HepG2 (cell line): ENCODE measurements around the gene CNIH4. TPM values are rescaled to one million over a fixed set of nuclear protein-coding genes. Genes with fewer than 3 reads are reported as not detected.

ENCODE experiments used
- ELF1 ChIP-seq: sonication (generic); formaldehyde crosslinking; IDR thresholded peaks from 2 replicates; pipeline ENCODE4 v1.4.0; 2020; ENCODE audit warnings: missing genetic modification reagents
- ELF3 ChIP-seq: IDR thresholded peaks from 2 replicates; pipeline ENCODE4 v1.6.1; 2016; ENCODE audit warnings: missing genetic modification reagents, missing compliant biosample characterization
- FOXM1 ChIP-seq: sonication (generic); formaldehyde crosslinking; IDR thresholded peaks from 2 replicates; pipeline ENCODE4 v1.5.0; 2020; ENCODE audit warnings: missing genetic modification reagents
- HCFC1 ChIP-seq: fragments of 150-350 bp; IDR thresholded peaks from 2 replicates; pipeline ENCODE4 v1.6.1; 2014; ENCODE audit warnings: low read depth, low read length
- HHEX ChIP-seq: IDR thresholded peaks from 2 replicates; pipeline ENCODE4 v1.6.1; 2016; ENCODE audit warnings: control low read depth
- HOXA9 ChIP-seq: sonication (generic); formaldehyde crosslinking; IDR thresholded peaks from 2 replicates; pipeline ENCODE4 v1.8.1; 2022; ENCODE audit warnings: missing genetic modification reagents, mild to moderate bottlenecking, moderate library complexity, borderline replicate concordance
- ZNF563 ChIP-seq: sonication (generic); formaldehyde crosslinking; IDR thresholded peaks from 2 replicates; pipeline ENCODE4 v1.8.0; 2022; ENCODE audit warnings: mild to moderate bottlenecking, moderate library complexity, missing genetic modification reagents
- ZNF616 ChIP-seq: sonication (generic); formaldehyde crosslinking; IDR thresholded peaks from 2 replicates; pipeline ENCODE4 v1.5.0; 2020; ENCODE audit warnings: low read depth, mild to moderate bottlenecking, missing genetic modification reagents
- ZSCAN12 ChIP-seq: sonication (generic); formaldehyde crosslinking; IDR thresholded peaks from 2 replicates; pipeline ENCODE4 v1.9.0; 2021; ENCODE audit warnings: mild to moderate bottlenecking, missing genetic modification reagents
- polyA plus RNA-seq, 8 experiments: library from polyadenylated mRNA; depleted of rRNA in 3 of 8; stranded (reverse) in 7 of 8; unstranded in 1 of 8; fragments of >200 nt; fragmentation: Illumina TruSeq in 4 of 8; extraction: Trizol in 4 of 8; gene quantifications; 2 replicates each; pipeline versions ENCODE4 v1.2.1 to v1.2.3, GENCODE V29; 2011 to 2016; ENCODE audit warnings: low read depth in 4 of 8, missing spikeins in 1 of 8, mixed read lengths in 1 of 8; ENCODE audit not compliant: insufficient read depth in 1 of 8
- total RNA-seq, 5 experiments: library from RNA; depleted of rRNA; stranded (reverse); fragments of >200 nt; fragmentation: Illumina TruSeq; extraction: Trizol; gene quantifications; 2 replicates each; pipeline ENCODE4 v1.2.3, GENCODE V29; 2016; ENCODE audit warnings: low read depth in 1 of 5
- TF ChIP-seq, protein P1 (sequence below): sonication (generic); formaldehyde crosslinking; IDR thresholded peaks from one replicate; pipeline ENCODE4 v1.5.1; 2020; ENCODE audit warnings: mild to moderate bottlenecking, missing genetic modification reagents; ENCODE audit errors: not compliant biosample characterization
- TF ChIP-seq, protein P2 (sequence below), 2 experiments: fragments of 450-650 bp in 1 of 2; sonication (generic) in 1 of 2; formaldehyde crosslinking in 1 of 2; IDR thresholded peaks; 2 replicates each; pipeline versions ENCODE4 v1.6.1 to v1.8.0; 2016 to 2022; ENCODE audit warnings: antibody characterized with exemption in 1 of 2, mild to moderate bottlenecking in 1 of 2, missing genetic modification reagents in 1 of 2

Gene CNIH4
- total and polyA plus RNA-seq, 2 of the 13 experiments (the other 11 are each of a cell fraction or from before 2014, with no cell fraction given), result 51.8 to 52.9 TPM

- TF ChIP-seq HOXA9 (CRISPR knock-in tag), result no peak
- no peak for TF ChIP-seq ZSCAN12 (CRISPR knock-in tag)
- TF ChIP-seq HHEX (CRISPR knock-in tag), result no peak
- TF ChIP-seq ELF1 (CRISPR knock-in tag), result peak; percentile 65
- TF ChIP-seq ZNF616 (CRISPR knock-in tag), result no peak
- TF ChIP-seq, protein P1, sequence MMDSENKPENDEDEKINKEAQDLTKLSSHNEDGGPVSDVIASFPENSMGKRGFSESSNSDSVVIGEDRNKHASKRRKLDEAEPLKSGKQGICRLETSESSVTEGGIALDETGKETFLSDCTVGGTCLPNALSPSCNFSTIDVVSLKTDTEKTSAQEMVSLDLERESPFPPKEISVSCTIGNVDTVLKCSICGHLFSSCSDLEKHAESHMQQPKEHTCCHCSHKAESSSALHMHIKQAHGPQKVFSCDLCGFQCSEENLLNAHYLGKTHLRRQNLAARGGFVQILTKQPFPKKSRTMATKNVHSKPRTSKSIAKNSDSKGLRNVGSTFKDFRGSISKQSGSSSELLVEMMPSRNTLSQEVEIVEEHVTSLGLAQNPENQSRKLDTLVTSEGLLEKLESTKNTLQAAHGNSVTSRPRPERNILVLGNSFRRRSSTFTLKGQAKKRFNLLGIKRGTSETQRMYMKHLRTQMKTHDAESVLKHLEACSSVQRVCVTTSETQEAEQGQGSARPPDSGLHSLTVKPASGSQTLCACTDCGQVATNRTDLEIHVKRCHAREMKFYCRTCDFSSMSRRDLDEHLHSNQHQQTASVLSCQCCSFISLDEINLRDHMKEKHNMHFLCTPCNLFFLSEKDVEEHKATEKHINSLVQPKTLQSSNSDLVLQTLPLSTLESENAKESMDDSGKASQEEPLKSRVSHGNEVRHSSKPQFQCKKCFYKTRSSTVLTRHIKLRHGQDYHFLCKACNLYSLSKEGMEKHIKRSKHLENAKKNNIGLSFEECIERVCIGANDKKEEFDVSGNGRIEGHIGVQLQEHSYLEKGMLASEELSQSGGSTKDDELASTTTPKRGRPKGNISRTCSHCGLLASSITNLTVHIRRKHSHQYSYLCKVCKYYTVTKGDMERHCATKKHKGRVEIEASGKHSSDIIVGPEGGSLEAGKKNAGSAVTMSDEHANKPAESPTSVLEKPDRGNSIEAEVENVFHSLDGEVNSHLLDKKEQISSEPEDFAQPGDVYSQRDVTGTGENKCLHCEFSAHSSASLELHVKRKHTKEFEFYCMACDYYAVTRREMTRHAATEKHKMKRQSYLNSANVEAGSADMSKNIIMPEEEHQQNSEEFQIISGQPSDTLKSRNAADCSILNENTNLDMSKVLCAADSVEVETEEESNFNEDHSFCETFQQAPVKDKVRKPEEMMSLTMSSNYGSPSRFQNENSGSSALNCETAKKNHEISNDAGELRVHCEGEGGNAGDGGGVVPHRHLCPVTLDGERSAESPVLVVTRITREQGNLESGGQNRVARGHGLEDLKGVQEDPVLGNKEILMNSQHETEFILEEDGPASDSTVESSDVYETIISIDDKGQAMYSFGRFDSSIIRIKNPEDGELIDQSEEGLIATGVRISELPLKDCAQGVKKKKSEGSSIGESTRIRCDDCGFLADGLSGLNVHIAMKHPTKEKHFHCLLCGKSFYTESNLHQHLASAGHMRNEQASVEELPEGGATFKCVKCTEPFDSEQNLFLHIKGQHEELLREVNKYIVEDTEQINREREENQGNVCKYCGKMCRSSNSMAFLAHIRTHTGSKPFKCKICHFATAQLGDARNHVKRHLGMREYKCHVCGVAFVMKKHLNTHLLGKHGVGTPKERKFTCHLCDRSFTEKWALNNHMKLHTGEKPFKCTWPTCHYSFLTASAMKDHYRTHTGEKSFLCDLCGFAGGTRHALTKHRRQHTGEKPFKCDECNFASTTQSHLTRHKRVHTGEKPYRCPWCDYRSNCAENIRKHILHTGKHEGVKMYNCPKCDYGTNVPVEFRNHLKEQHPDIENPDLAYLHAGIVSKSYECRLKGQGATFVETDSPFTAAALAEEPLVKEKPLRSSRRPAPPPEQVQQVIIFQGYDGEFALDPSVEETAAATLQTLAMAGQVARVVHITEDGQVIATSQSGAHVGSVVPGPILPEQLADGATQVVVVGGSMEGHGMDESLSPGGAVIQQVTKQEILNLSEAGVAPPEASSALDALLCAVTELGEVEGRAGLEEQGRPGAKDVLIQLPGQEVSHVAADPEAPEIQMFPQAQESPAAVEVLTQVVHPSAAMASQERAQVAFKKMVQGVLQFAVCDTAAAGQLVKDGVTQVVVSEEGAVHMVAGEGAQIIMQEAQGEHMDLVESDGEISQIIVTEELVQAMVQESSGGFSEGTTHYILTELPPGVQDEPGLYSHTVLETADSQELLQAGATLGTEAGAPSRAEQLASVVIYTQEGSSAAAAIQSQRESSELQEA (CRISPR knock-in tag), result no peak
- TF ChIP-seq ELF3 (CRISPR knock-in tag), result 0 out of 2 replicates have a peak, but pooled peaks have one; percentile 27
- peak; percentile 48 for TF ChIP-seq ZNF563 (CRISPR knock-in tag)
- TF ChIP-seq FOXM1, result peak; percentile 16; the same call in 1 of the 2 replicates
- peak; percentile 92 for TF ChIP-seq HCFC1
- TF ChIP-seq, protein P2, sequence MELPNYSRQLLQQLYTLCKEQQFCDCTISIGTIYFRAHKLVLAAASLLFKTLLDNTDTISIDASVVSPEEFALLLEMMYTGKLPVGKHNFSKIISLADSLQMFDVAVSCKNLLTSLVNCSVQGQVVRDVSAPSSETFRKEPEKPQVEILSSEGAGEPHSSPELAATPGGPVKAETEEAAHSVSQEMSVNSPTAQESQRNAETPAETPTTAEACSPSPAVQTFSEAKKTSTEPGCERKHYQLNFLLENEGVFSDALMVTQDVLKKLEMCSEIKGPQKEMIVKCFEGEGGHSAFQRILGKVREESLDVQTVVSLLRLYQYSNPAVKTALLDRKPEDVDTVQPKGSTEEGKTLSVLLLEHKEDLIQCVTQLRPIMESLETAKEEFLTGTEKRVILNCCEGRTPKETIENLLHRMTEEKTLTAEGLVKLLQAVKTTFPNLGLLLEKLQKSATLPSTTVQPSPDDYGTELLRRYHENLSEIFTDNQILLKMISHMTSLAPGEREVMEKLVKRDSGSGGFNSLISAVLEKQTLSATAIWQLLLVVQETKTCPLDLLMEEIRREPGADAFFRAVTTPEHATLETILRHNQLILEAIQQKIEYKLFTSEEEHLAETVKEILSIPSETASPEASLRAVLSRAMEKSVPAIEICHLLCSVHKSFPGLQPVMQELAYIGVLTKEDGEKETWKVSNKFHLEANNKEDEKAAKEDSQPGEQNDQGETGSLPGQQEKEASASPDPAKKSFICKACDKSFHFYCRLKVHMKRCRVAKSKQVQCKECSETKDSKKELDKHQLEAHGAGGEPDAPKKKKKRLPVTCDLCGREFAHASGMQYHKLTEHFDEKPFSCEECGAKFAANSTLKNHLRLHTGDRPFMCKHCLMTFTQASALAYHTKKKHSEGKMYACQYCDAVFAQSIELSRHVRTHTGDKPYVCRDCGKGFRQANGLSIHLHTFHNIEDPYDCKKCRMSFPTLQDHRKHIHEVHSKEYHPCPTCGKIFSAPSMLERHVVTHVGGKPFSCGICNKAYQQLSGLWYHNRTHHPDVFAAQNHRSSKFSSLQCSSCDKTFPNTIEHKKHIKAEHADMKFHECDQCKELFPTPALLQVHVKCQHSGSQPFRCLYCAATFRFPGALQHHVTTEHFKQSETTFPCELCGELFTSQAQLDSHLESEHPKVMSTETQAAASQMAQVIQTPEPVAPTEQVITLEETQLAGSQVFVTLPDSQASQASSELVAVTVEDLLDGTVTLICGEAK (IDR thresholded peaks at IDR 0.05), result no peak
- TF ChIP-seq, protein P2 (CRISPR knock-in tag; IDR thresholded peaks at IDR 0.05), result peak; percentile 69; the same call in 1 of the 2 replicates
These were observed at the start of gene CNIH4 (continued) for GRCh38 chr1:224356685-224357625.
